Peyer's patch (tissue), 4 donors: ENCODE results near the gene IL34.

Experiments used
- POLR2A ChIP-seq, 2 donors: fragments of 450-650 bp; IDR thresholded peaks; one replicate each; pipeline ENCODE4 v1.5.1; 2017; ENCODE audit warnings: antibody characterized with exemption in 2 of 2, mild to moderate bottlenecking in 2 of 2, moderate library complexity in 2 of 2
- TF ChIP-seq, protein P1 (sequence below), 6 experiments: fragments of 450-650 bp in 4 of 6; fragments of 200-600 bp in 2 of 6; sonication (generic) in 1 of 6; IDR thresholded peaks; one replicate each; pipeline ENCODE4 v1.5.1; 2017 to 2019; ENCODE audit warnings: antibody characterized with exemption in 6 of 6, mild to moderate bottlenecking in 3 of 6, moderate library complexity in 1 of 6

DNA sequence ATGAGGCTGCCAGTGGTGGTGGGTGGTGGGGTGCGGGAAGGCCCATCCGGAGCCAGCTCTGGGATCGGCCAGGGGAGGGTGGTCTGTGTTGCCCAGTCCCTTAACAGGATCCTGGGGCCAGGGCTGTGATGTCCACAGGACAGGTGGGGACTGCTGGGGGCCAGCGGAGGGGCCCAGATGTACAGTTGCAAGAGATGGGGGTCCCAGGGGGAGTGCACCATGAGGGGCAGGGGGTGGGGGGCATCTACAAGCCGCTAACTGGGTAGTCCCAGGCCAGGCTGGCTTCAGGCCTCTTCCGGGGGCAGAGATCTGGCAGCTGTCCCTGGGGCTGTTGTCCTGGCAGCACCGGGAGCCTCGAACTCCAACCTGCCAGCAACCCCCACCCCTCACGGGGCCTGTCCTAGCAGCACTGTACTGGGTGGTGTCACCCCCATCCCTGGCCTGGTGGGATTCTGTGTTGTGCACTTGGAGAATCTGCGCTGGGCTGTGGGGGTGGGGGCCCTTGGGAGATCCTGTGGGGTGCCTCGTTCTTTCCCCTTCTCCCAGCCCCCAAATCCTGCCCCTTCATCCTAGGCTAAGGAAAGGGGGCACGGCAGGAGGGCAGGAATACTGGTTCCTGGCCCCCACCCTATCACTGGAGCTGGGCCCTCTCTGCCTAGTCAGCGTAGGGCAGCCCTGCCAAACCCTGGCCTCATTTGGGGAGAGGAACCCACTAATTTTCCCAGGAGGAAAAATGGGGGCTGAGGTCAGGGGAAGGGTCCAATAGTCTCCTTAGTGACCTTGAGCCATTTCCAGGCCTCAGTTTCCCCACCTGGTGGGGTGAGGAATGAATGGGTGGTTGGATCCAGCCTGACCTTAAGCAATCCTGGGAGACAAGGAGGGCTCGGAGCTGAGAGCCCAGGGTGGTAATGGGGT, 38.0 kb downstream of the IL34 start:
- TF ChIP-seq POLR2A (IDR thresholded peaks at IDR 0.05): no peak
- TF ChIP-seq, protein P1, sequence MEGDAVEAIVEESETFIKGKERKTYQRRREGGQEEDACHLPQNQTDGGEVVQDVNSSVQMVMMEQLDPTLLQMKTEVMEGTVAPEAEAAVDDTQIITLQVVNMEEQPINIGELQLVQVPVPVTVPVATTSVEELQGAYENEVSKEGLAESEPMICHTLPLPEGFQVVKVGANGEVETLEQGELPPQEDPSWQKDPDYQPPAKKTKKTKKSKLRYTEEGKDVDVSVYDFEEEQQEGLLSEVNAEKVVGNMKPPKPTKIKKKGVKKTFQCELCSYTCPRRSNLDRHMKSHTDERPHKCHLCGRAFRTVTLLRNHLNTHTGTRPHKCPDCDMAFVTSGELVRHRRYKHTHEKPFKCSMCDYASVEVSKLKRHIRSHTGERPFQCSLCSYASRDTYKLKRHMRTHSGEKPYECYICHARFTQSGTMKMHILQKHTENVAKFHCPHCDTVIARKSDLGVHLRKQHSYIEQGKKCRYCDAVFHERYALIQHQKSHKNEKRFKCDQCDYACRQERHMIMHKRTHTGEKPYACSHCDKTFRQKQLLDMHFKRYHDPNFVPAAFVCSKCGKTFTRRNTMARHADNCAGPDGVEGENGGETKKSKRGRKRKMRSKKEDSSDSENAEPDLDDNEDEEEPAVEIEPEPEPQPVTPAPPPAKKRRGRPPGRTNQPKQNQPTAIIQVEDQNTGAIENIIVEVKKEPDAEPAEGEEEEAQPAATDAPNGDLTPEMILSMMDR (IDR thresholded peaks at IDR 0.05): no peak
